Activated T-cell treated with anti-CD3 and anti-CD28 coated beads for 1 hour (primary cell): ENCODE results near the gene CA4.
"Not testable (repeated sequence)": the region's sequence is repeated elsewhere in the genome, so short reads cannot be mapped to it uniquely, and the experiment has no call there.

Source experiments
- DNase-seq: peaks from one replicate; pipeline ENCODE4 v3.0.0-alpha.2; 2020; ENCODE audit warnings: low read depth

CA4 gene

GRCh38 chr17:60176763-60177162, 27.0 kb downstream of the CA4 start:
- not testable (repeated sequence) for DNase-seq

- not testable (repeated sequence) for DNase-seq
Observed at GRCh38 chr17:60178180-60178579, 28.4 kb downstream of the CA4 start.

GRCh38 chr17:60180380-60180779, 30.6 kb downstream of the CA4 start:
- not testable (repeated sequence) for DNase-seq

- not testable (repeated sequence) for DNase-seq
Observed at GRCh38 chr17:60186372-60186771, 36.6 kb downstream of the CA4 start.

GRCh38 chr17:60186846-60187745, 37.3 kb downstream of the CA4 start:
- DNase-seq = not testable (repeated sequence)

GRCh38 chr17:60188759-60189158, 39.0 kb downstream of the CA4 start:
- DNase-seq = no peak

- DNase-seq = not testable (repeated sequence)
Observed at GRCh38 chr17:60190032-60190431, 40.3 kb downstream of the CA4 start.

- DNase-seq = not testable (repeated sequence)
Observed at GRCh38 chr17:60193032-60193431, 43.3 kb downstream of the CA4 start.

GRCh38 chr17:60193482-60193881, 43.7 kb downstream of the CA4 start:
- DNase-seq = no peak

GRCh38 chr17:60194141-60194540, 44.4 kb downstream of the CA4 start:
- DNase-seq = not testable (repeated sequence)

- not testable (repeated sequence) for DNase-seq
Observed at GRCh38 chr17:60198630-60199029, 48.9 kb downstream of the CA4 start.

- DNase-seq = not testable (repeated sequence)
Observed at GRCh38 chr17:60205782-60206181, 56.0 kb downstream of the CA4 start.

GRCh38 chr17:60208302-60208701, 58.5 kb downstream of the CA4 start:
- not testable (repeated sequence) for DNase-seq
